HepG2 (cell line): ENCODE data around the gene ZNF771. TPM values are rescaled to one million over a fixed set of nuclear protein-coding genes. Genes with fewer than 3 reads are reported as not detected.

Experiments used
- AKAP8 ChIP-seq: sonication (generic); formaldehyde crosslinking; IDR thresholded peaks from 2 replicates; pipeline ENCODE4 v1.5.1; 2020; ENCODE audit warnings: mild to moderate bottlenecking, missing genetic modification reagents
- ARID2 ChIP-seq: sonication (generic); formaldehyde crosslinking; IDR thresholded peaks from 2 replicates; pipeline ENCODE4 v1.8.1; 2022; ENCODE audit warnings: mild to moderate bottlenecking, missing genetic modification reagents, borderline replicate concordance
- ASH2L ChIP-seq: fragments of 300-600, 200-600 bp; sonication (generic); IDR thresholded peaks from 2 replicates; pipeline ENCODE4 v1.7.0; 2017; ENCODE audit warnings: low read depth, mild to moderate bottlenecking, moderate library complexity, mixed read lengths, low read length; ENCODE audit not compliant: insufficient read length
- FOXJ3 ChIP-seq: sonication (generic); formaldehyde crosslinking; IDR thresholded peaks from 2 replicates; pipeline ENCODE4 v1.4.0; 2020; ENCODE audit warnings: missing genetic modification reagents, mild to moderate bottlenecking, borderline replicate concordance
- HNRNPLL ChIP-seq: fragments of 200-400 bp; formaldehyde crosslinking; IDR thresholded peaks from 2 replicates; pipeline ENCODE4 v1.6.1; 2017; ENCODE audit warnings: mild to moderate bottlenecking, low read depth, low read length; ENCODE audit not compliant: poor library complexity, severe bottlenecking
- JDP2 ChIP-seq: sonication (generic); formaldehyde crosslinking; IDR thresholded peaks from 2 replicates; pipeline ENCODE4 v1.8.1; 2022; ENCODE audit warnings: missing genetic modification reagents, borderline replicate concordance
- LCORL ChIP-seq, 2 experiments: fragments of 450-650 bp in 1 of 2; sonication (generic) in 1 of 2; formaldehyde crosslinking in 1 of 2; IDR thresholded peaks; 2 replicates each; pipeline versions ENCODE4 v1.5.0 to v1.6.1; 2017 to 2020; ENCODE audit warnings: antibody characterized with exemption in 1 of 2, missing genetic modification reagents in 1 of 2
- MED8 ChIP-seq: sonication (generic); formaldehyde crosslinking; IDR thresholded peaks from 2 replicates; pipeline ENCODE4 v1.8.1; 2023; ENCODE audit warnings: mild to moderate bottlenecking, missing genetic modification reagents; ENCODE audit not compliant: insufficient replicate concordance
- MTF2 ChIP-seq: sonication (generic); formaldehyde crosslinking; IDR thresholded peaks from 2 replicates; pipeline ENCODE4 v1.5.0; 2020; ENCODE audit warnings: missing genetic modification reagents, borderline replicate concordance
- PAF1 ChIP-seq: IDR thresholded peaks from 2 replicates; pipeline ENCODE4 v1.6.1; 2016; ENCODE audit warnings: missing genetic modification reagents, missing compliant biosample characterization
- PRDM10 ChIP-seq: sonication (generic); formaldehyde crosslinking; IDR thresholded peaks from 2 replicates; pipeline ENCODE4 v1.4.0; 2020; ENCODE audit warnings: low read depth, missing genetic modification reagents
- SNAI1 ChIP-seq: sonication (generic); formaldehyde crosslinking; IDR thresholded peaks from 2 replicates; pipeline ENCODE4 v1.5.0; 2020; ENCODE audit warnings: mild to moderate bottlenecking, missing genetic modification reagents, borderline replicate concordance
- SYNCRIP ChIP-seq: fragments of 200-400 bp; formaldehyde crosslinking; IDR thresholded peaks from 2 replicates; pipeline ENCODE4 v1.6.1; 2018; ENCODE audit warnings: mild to moderate bottlenecking, low read depth, low read length; ENCODE audit not compliant: insufficient read depth
- USF2 ChIP-seq, 2 experiments: sonication (generic) in 1 of 2; formaldehyde crosslinking in 1 of 2; IDR thresholded peaks; 2 replicates each; pipeline versions ENCODE4 v1.5.1 to v1.6.1; 2011 to 2020; ENCODE audit warnings: borderline replicate concordance in 1 of 2, low read depth in 1 of 2, low read length in 1 of 2, mild to moderate bottlenecking in 1 of 2, missing genetic modification reagents in 1 of 2, moderate library complexity in 1 of 2
- ZNF362 ChIP-seq: sonication (generic); formaldehyde crosslinking; IDR thresholded peaks from 2 replicates; pipeline ENCODE4 v1.4.0; 2020; ENCODE audit warnings: missing genetic modification reagents, mild to moderate bottlenecking, borderline replicate concordance
- ZNF780A ChIP-seq: sonication (generic); formaldehyde crosslinking; IDR thresholded peaks from 2 replicates; pipeline ENCODE4 v1.8.0; 2022; ENCODE audit warnings: mild to moderate bottlenecking, missing genetic modification reagents, moderate library complexity
- ZNF784 ChIP-seq: sonication (generic); formaldehyde crosslinking; IDR thresholded peaks from 2 replicates; pipeline ENCODE4 v1.5.1; 2020; ENCODE audit warnings: missing genetic modification reagents, mild to moderate bottlenecking, borderline replicate concordance
- ZSCAN29 ChIP-seq: sonication (generic); formaldehyde crosslinking; conservative IDR thresholded peaks from 2 replicates; pipeline ENCODE4 v1.4.0; 2020; ENCODE audit warnings: mild to moderate bottlenecking, missing genetic modification reagents
- polyA plus RNA-seq, 8 experiments: library from polyadenylated mRNA; depleted of rRNA in 3 of 8; stranded (reverse) in 7 of 8; unstranded in 1 of 8; fragments of >200 nt; fragmentation: Illumina TruSeq in 4 of 8; extraction: Trizol in 4 of 8; gene quantifications; 2 replicates each; pipeline versions ENCODE4 v1.2.1 to v1.2.3, GENCODE V29; 2011 to 2016; ENCODE audit warnings: low read depth in 4 of 8, missing spikeins in 1 of 8, mixed read lengths in 1 of 8; ENCODE audit not compliant: insufficient read depth in 1 of 8
- total RNA-seq, 5 experiments: library from RNA; depleted of rRNA; stranded (reverse); fragments of >200 nt; fragmentation: Illumina TruSeq; extraction: Trizol; gene quantifications; 2 replicates each; pipeline ENCODE4 v1.2.3, GENCODE V29; 2016; ENCODE audit warnings: low read depth in 1 of 5

ZNF771 gene
- total and polyA plus RNA-seq, 2 of the 13 experiments (the other 11 are each of a cell fraction or from before 2014, with no cell fraction given) = 5.0 to 11.8 TPM

- TF ChIP-seq ASH2L (peak; percentile 41), ZNF362 (CRISPR knock-in tag) (peak; percentile 52; the same call in 1 of the 2 replicates), SYNCRIP (no peak), ZSCAN29 (0 out of 2 replicates have a peak, but pooled peaks have one; percentile 61), AKAP8 (no peak), PAF1 (no peak; the same call in 1 of the 2 replicates), ARID2 (CRISPR knock-in tag) (no peak; the same call in 1 of the 2 replicates), JDP2 (CRISPR knock-in tag) (no peak; the same call in 1 of the 2 replicates), FOXJ3 (CRISPR knock-in tag) (peak; percentile 72; the same call in 1 of the 2 replicates), ZNF784 (CRISPR knock-in tag) (no peak; the same call in 1 of the 2 replicates), MED8 (CRISPR knock-in tag) (peak; percentile 59), MTF2 (CRISPR knock-in tag) (no peak), ZNF780A (CRISPR knock-in tag) (no peak), SNAI1 (peak; percentile 93; the same call in 1 of the 2 replicates), USF2 (IDR thresholded peaks at IDR 0.05; ENCODE audit: low read depth, low read length) (peak; percentile 86), USF2 (CRISPR knock-in tag; IDR thresholded peaks at IDR 0.05; ENCODE audit: borderline replicate concordance) (peak; percentile 88; the same call in 1 of the 2 replicates), HNRNPLL (peak; percentile 57), LCORL (IDR thresholded peaks at IDR 0.05) (no peak), LCORL (CRISPR knock-in tag; IDR thresholded peaks at IDR 0.05) (peak; percentile 44; the same call in 1 of the 2 replicates), PRDM10 (CRISPR knock-in tag) (no peak)
Measured at GRCh38 chr16:30445408-30446202, 38.2 kb downstream of the ZNF771 start, which contains the start of gene SEPHS2 (continued).
